Measurements from ENCODE around the gene FANK1. TPM values are rescaled to one million over a fixed set of nuclear protein-coding genes. Genes with fewer than 3 reads are reported as not detected.
A peak's percentile ranks its signal among the peaks of the same experiment; 100 is the strongest.
"Not testable (repeated sequence)": the region's sequence is repeated elsewhere in the genome, so short reads cannot be mapped to it uniquely, and the experiment has no call there.

FANK1 gene
- total RNA-seq, 1 donor from 2014 or later, result 9.5 TPM

DNA sequence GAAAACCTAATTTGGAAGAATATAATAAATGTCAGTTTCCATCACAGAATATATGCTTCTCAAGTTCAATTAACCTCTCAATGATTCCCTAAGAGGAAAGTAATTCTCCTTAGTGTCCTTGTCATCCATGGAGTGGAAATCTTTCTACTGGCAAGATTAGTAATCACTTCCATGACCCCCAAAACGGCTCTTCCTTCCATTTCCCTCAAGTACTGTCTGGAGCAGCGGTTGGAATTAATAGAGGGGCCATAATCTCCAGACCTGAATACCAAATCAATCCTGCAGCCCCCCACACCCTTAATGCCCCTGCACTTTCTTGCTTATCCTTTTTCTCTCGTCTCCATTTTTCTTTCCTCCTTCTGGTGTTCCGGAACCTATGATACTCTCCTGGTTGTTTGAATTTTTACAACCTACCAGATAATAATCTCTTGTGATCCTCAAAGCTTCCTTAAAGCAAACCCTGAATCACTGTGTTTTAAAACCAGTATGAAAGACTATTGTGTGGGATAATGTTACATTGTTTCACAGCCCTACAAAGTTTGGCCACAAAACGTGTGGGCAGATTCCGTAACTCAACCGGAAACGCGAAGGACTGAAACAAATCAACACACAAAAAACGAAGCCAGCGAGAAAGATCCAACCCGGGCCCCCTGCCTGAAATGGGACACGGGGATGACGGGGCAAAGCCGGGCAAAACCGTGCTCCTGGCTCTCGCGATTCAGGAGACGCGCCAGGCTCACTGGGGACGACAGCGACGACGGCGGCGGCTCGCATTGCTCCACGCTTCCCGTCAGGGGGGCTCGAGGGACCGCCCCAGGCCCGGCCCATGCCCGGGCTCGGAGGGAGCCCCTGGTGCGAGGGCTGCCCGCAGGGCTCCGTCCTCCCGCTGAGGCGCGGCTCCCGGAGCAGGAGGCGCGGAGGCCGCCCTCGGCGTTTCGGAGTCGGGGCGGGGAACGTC, 955 bp upstream of the FANK1 start:
- H3K4me3 Mint-ChIP-seq, result peak overlapping the region; percentile 91
- H3K27me3 Mint-ChIP-seq, H3K36me3 Mint-ChIP-seq, H3K9me3 Mint-ChIP-seq: not testable (repeated sequence)
- peak; percentile 88 for DNase-seq (ENCODE audit: extremely low spot score, unreplicated experiment)
- TF ChIP-seq, protein P1, sequence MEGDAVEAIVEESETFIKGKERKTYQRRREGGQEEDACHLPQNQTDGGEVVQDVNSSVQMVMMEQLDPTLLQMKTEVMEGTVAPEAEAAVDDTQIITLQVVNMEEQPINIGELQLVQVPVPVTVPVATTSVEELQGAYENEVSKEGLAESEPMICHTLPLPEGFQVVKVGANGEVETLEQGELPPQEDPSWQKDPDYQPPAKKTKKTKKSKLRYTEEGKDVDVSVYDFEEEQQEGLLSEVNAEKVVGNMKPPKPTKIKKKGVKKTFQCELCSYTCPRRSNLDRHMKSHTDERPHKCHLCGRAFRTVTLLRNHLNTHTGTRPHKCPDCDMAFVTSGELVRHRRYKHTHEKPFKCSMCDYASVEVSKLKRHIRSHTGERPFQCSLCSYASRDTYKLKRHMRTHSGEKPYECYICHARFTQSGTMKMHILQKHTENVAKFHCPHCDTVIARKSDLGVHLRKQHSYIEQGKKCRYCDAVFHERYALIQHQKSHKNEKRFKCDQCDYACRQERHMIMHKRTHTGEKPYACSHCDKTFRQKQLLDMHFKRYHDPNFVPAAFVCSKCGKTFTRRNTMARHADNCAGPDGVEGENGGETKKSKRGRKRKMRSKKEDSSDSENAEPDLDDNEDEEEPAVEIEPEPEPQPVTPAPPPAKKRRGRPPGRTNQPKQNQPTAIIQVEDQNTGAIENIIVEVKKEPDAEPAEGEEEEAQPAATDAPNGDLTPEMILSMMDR (conservative IDR thresholded peaks at IDR 0.05), result peak; percentile 18
- peak overlapping the region; percentile 94 for H3K27ac Mint-ChIP-seq
- peaks cover 17% of the 10 kb centered on the region for H3K4me1 Mint-ChIP-seq (ENCODE audit: unreplicated experiment)

DNA sequence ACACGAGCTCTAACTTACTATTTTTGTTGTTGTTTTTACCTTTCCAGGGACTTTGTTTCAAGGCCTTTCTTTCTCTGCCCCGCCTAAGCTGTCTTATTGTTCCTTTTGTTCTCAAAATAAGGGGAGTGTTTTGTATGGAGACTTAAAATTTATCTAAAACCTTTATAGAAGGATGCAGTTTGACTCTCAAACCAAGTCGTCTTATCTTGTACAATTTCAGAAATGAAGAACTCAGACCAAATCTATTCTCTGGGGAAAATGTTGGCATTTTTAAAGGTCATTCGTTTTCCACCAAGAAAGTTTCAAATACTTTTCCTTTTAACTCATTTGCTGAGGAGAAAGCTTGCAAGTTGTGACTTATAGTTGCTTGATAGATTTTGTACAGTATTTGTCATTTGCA, 953 bp downstream of the FANK1 start:
- H3K4me3 Mint-ChIP-seq, result peak overlapping the region; percentile 86

DNA sequence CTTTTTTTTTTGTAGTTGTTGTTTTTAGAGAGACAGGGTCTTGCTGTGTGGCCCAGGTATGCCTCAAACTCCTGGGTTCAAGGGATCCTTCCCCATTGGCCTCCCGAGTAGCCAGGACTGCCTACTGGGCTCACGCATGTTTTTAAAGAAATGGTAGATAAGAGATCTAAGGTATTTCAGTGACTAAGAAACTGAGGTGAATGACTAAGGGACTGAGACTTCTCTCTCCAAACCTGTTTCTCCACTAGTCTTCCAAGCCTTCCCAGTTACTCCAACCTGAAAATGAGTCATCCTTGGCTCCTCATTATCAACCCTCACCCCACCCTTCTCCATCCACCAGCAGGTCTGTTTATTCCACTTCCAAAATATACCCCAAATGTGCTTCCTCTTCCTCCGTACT, 4.6 kb downstream of the FANK1 start:
- Mint-ChIP-seq H3K4me1 (ENCODE audit: unreplicated experiment) (peaks cover 12% of the 10 kb centered on the region), H3K4me3 (peak overlapping the region; percentile 59), H3K27ac (peak overlapping the region; percentile 88)
- H3K27me3 Mint-ChIP-seq; DNase-seq (ENCODE audit: extremely low spot score, unreplicated experiment); H3K9me3 Mint-ChIP-seq; H3K36me3 Mint-ChIP-seq: not testable (repeated sequence)

More for the DNA sequence above, 953 bp downstream of the FANK1 start:
- peak overlapping the region; percentile 89 for H3K27ac Mint-ChIP-seq
- peaks cover 24% of the 10 kb centered on the region for H3K4me1 Mint-ChIP-seq (ENCODE audit: unreplicated experiment)
- not testable (repeated sequence) for H3K36me3 Mint-ChIP-seq; H3K27me3 Mint-ChIP-seq; H3K9me3 Mint-ChIP-seq; DNase-seq (ENCODE audit: extremely low spot score, unreplicated experiment)

DNA sequence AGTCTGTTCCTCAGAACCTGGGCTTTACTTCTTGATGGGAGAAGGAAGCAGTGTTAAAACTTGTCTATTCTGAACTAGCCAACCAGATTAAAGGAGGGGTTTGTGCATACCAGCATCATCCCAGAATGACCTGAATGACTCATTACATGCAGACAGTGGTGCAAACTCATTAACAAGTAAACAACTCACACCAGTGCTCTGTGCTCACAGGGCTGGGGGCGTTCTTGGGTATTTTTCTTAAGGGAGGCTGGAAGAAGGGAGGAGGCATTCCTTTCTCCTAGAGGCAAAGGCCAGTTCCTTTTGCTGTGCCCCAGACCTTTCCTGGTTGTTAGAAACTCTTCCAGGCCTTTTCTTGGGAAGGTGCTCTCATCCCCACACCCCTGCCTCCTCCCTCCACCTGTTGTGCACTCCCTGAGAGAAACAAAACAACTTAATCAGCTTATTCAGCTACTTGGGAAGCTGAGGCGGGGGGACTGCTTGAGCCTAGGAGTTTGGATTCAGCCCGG, 6.8 kb downstream of the FANK1 start:
- not testable (repeated sequence) for H3K4me3 Mint-ChIP-seq; H3K9me3 Mint-ChIP-seq; H3K27me3 Mint-ChIP-seq; H3K27ac Mint-ChIP-seq; DNase-seq (ENCODE audit: extremely low spot score, unreplicated experiment); H3K4me1 Mint-ChIP-seq (ENCODE audit: unreplicated experiment); H3K36me3 Mint-ChIP-seq

DNA sequence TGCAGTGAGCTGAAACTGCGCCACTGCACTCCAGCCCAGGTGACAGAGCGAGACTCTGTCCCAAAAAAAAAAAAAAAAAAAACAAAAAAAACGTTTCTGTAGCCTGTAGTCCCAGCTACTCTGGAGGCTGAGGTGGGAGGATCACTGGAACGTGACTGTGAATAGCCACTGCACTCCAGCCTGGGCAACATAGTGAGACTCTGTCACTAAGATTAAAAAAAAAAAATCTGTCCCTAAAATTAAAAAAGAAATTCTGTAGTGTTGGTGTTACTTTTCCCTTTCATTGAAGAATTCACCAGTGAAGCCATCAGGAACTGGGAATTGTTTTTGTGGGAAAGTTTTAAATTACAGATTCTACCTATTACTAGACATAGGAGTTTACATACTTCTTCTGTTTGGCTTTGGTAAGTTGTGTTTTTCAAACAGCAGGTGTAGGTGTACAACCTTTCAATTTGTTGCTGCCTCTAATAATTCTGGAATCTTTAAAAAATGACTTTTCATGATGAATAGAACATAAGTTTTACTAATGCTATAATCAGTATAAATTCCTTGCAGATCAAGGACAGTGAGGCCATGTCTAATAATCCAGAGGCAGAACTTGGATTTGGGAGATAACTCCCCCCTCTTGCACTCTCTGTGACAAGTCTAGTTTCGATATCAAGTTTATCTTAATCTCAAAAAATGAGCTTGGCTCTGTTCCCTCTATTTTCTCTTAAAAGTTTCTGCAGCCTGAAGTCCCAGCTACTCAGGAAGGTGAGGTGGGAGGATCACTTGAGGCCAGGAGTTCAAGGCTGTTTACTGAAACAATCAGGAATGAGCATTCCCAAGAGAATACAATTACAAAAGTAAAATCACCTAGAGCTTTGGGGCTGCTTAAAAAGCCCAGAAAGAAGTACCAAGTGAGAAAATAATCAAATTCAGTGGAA, 9.0 kb downstream of the FANK1 start:
- H3K4me1 Mint-ChIP-seq (ENCODE audit: unreplicated experiment); DNase-seq (ENCODE audit: extremely low spot score, unreplicated experiment); H3K27me3 Mint-ChIP-seq; H3K9me3 Mint-ChIP-seq; H3K4me3 Mint-ChIP-seq; H3K27ac Mint-ChIP-seq: not testable (repeated sequence)
- H3K36me3 Mint-ChIP-seq, result peaks cover 11% of the 10 kb centered on the region

DNA sequence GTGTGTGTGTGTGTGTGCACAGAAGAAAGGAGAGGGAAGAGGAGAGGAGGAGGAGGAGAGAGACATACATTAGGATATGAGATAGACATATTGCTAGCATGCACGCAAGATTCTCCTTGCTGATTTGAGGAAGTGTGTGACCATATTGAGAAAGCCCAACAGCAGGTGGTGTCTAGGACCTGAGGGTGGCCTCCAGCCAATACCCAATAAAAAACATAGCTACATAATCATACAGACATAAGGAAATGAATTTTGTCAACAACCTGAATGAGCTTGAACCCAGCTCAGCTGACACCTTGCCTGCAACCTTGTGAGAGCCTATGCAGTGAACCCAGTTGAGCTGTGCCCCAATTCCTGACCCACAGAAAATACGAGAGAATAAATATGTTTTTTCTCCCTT, 11.2 kb downstream of the FANK1 start:
- not testable (repeated sequence) for H3K9me3 Mint-ChIP-seq; DNase-seq (ENCODE audit: extremely low spot score, unreplicated experiment); H3K4me1 Mint-ChIP-seq (ENCODE audit: unreplicated experiment)

DNA sequence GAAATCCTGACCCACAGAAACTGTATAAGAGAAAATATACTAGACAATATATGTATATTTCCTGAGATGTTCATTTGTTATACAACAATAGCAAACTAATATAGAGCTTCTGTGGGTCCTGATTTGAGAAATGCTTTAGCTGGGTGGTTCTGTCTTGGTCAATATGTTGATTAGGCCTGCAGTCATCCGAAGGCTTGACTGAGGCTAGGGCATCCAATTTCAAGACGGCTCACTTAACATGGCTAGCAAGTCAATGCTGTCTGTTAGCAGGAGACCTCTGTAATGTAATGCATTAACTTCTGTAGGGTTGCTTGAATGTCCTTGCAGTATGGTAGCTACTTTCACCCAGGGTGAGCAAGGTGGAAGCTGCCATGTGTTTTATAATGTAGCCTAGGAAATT, 12.4 kb downstream of the FANK1 start:
- DNase-seq (ENCODE audit: extremely low spot score, unreplicated experiment); H3K4me3 Mint-ChIP-seq; H3K27ac Mint-ChIP-seq; H3K9me3 Mint-ChIP-seq; H3K4me1 Mint-ChIP-seq (ENCODE audit: unreplicated experiment); H3K27me3 Mint-ChIP-seq: not testable (repeated sequence)
- H3K36me3 Mint-ChIP-seq, result peaks cover 15% of the 10 kb centered on the region

More for the DNA sequence above, 11.2 kb downstream of the FANK1 start:
- not testable (repeated sequence) for H3K27ac Mint-ChIP-seq, H3K4me3 Mint-ChIP-seq, H3K27me3 Mint-ChIP-seq
- peaks cover 15% of the 10 kb centered on the region for H3K36me3 Mint-ChIP-seq

DNA sequence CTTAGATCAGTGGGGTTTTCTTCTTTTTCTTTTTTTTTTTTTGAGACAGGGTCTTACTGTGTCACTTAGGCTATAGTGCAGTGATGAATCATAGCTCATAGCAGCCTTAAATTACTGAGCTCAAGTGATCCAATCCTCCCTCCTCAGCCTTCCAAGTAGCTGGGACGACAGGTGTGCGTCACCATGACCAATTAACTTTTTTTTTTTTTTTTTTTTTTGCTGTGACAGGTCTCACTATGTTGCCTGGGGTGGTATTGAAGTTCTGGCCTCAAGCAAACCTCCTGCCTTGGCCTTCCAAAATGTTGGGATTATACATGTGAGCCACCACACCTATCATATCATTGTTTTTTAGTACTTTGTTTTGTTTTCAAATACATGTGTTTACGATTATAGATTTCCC, 13.1 kb downstream of the FANK1 start:
- H3K9me3 Mint-ChIP-seq; H3K27me3 Mint-ChIP-seq; H3K4me1 Mint-ChIP-seq (ENCODE audit: unreplicated experiment); H3K4me3 Mint-ChIP-seq; DNase-seq (ENCODE audit: extremely low spot score, unreplicated experiment); H3K27ac Mint-ChIP-seq: not testable (repeated sequence)
- H3K36me3 Mint-ChIP-seq, result peaks cover 15% of the 10 kb centered on the region
